ENCODE measurements around the gene PDCL3.

DNA sequence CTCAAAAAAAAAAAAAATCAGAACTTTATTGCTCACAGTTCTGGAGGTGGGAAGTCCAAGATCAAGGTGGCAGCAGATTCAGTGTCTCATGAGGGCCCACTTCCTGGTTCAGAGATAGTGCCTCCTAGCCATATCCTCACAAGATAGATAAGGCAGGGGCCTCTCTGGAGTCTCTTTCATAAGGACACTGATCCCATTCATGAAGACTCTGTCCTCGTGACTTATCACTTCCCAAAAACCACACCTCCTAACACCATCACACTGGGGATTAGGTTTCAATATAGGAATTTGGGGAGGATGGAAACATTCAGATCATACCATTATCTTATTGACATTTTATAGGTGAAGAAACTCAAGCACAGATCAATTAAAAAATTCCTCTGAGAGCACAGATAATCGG lies 61.1 kb downstream of the PDCL3 start:
- TF ChIP-seq NFIC (IDR thresholded peaks at IDR 0.05; ENCODE audit: borderline replicate concordance) (no peak), SMC3 (IDR thresholded peaks at IDR 0.05; ENCODE audit: low read depth, low read length) (no peak), POLR2AphosphoS5 (IDR thresholded peaks at IDR 0.05; ENCODE audit: low read depth, low read length) (no peak), EP300 (IDR thresholded peaks at IDR 0.05; ENCODE audit: borderline replicate concordance in 1 of 2, low read depth in 1 of 2, low read length in 1 of 2) (no peak), EZH2phosphoT487 (IDR thresholded peaks at IDR 0.05; ENCODE audit: borderline replicate concordance, low read depth) (no peak)
- TF ChIP-seq, protein P1, sequence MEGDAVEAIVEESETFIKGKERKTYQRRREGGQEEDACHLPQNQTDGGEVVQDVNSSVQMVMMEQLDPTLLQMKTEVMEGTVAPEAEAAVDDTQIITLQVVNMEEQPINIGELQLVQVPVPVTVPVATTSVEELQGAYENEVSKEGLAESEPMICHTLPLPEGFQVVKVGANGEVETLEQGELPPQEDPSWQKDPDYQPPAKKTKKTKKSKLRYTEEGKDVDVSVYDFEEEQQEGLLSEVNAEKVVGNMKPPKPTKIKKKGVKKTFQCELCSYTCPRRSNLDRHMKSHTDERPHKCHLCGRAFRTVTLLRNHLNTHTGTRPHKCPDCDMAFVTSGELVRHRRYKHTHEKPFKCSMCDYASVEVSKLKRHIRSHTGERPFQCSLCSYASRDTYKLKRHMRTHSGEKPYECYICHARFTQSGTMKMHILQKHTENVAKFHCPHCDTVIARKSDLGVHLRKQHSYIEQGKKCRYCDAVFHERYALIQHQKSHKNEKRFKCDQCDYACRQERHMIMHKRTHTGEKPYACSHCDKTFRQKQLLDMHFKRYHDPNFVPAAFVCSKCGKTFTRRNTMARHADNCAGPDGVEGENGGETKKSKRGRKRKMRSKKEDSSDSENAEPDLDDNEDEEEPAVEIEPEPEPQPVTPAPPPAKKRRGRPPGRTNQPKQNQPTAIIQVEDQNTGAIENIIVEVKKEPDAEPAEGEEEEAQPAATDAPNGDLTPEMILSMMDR (IDR thresholded peaks at IDR 0.05) = no peak

Measured in SK-N-SH (cell line).